Measurements from ENCODE around the gene MLC1.

The MLC1 gene

GRCh38 chr22:50074551-50075530 is 10.4 kb downstream of the MLC1 start:
- DNase-seq = no peak

DNA sequence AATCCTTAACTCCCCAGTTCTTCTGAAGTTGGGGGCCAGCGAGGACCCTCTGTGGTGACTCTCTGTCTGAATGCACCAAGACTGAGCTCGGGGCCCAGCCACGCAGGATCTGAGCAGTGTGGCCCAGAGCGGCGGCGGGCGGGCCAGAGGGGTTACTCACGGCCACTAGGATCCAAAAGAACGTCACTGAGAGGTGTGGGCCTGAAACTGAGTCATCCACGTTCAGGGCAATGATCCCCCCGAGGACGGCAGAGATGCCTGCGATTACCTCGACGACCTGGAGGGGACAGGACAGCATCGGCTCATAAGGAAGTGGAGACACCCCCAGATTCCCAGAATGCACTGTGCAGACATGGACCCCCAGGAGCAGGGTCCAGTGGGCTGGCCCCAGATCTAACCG is 11.2 kb downstream of the MLC1 start:
- DNase-seq = no peak

GRCh38 chr22:50072714-50073538 is 12.3 kb downstream of the MLC1 start:
- DNase-seq = no peak

- no peak for DNase-seq
Measured at GRCh38 chr22:50072167-50072555, 13.1 kb downstream of the MLC1 start.

DNA sequence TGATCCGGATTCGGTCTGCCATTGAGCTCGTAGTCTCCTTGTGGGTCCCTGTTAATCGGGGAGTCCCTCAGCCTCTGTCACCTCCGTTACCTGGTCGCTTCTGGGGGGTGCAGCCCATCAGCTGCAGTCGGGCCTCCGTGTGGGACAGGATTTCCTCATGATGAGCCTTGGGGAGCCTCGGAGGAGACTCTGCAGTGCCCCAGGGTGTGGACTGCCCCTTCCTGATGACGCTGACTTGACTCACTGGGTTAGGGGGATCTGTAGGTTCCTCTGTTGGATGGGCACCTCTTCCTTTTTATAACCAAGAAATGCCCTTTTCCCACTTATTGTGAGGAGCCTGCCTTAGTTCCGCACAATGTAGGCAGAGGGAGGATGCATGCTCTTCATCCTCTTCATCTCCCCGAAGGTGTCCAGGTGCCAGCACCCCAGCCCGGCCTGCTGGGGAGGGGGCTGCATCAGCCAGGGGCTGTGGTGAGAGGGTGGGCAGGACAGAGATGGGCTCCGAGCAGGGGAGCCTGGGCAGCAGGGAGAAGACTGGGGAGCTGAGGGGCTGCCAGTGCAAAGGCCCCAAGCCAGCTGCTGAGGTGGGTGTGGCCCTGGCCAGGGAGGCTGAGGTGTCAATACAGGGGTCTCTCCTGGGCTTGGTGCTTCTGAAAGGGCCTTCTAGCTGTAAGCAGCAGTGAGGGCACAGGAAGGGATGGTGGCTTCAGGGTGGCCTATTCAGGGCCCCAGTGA is 13.6 kb downstream of the MLC1 start:
- DNase-seq = no peak

DNA sequence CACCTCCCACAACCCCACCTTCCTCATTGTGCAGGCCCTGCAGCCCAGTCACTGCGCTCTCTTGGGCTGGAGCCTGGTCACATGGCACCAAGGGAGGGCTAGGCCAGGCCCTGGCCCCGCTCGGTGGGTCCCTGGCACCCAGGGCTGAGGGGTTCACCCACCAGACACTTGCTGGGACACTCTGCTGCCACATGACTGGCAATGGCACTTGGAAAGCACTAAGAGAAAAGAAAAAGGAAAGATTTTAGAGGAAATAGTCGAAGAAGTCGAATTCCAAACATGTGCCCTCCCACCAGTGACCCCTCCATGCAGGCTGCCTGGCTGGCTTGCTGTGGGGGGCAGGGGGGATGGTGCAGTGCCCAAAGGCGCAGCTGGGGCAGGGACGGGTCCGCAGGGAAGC is 14.9 kb downstream of the MLC1 start:
- DNase-seq = no peak

GRCh38 chr22:50068096-50068495 is 17.1 kb downstream of the MLC1 start:
- DNase-seq = no peak

GRCh38 chr22:50067244-50067643 is 18.0 kb downstream of the MLC1 start:
- DNase-seq = no peak

- DNase-seq = no peak
Measured at GRCh38 chr22:50064453-50064852, 20.8 kb downstream of the MLC1 start.

DNA sequence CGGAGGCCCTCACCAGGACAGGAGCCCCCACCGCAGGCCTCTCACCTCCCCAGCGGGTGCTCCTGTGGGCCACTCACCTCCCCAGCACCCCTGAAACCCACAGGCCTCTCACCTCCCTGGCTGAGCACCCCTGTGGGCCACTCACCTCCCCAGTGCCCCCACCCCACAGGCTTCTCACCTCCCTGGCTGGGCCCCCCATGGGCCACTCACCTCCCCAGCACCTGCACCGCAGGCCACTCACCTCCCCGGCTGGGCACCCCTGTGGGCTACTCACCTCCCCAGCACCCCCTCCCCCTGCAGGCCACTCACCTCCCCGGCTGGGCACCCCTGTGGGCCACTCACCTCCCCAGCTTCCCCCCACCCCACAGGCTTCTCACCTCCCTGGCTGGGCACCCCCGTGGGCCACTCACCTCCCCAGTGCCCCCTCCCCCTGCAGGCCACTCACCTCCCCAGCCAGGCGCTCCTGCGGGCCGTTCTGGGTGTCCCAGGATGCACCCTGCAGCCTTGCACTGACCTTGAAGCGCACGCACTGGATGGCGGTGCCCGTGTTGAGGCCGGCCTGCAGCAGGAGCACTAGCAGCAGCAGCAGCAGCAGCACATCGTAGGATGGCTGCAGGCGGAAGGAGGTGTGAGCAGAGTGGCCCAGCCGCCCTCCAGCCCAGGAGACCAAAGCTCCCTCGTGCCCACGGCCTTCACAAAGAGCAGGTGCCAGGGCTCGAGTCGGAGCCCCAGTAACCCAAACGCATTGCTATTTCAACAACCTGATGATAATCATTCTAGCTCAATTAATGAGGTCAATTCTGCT is 21.4 kb downstream of the MLC1 start:
- no peak for DNase-seq

DNA sequence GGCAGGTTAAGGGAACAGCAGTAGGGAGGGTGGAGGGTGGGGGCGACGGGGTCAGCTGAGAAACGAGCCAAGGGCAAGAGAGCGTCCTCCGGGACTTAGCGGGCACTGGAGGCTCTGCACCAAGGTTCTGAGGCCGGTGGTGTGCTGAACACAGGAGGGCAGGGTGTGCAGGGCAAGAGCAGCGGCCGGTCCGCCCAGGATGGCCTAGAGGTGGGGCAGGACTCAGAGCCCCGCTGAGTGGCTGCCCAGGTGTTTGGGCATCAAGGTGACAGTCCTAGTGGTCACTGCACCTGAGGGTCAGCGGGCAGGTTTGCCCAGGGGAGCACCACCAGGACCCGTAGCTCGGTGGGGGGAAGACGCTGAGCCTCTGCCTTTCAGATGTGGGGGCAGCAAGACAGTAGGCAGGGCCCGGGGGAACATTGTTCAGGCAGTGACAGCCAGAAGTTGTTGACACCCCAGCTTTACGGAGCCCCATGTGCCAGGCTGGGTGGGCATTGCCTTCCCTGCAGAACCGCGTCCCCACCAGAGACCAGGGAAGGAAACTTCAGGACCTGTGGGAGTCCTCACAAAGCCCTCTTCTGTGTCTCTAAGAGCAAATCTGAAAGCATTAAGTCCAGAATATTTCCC is 22.6 kb downstream of the MLC1 start:
- no peak for DNase-seq

- no peak for DNase-seq
Measured at GRCh38 chr22:50061824-50062355, 23.3 kb downstream of the MLC1 start.

DNA sequence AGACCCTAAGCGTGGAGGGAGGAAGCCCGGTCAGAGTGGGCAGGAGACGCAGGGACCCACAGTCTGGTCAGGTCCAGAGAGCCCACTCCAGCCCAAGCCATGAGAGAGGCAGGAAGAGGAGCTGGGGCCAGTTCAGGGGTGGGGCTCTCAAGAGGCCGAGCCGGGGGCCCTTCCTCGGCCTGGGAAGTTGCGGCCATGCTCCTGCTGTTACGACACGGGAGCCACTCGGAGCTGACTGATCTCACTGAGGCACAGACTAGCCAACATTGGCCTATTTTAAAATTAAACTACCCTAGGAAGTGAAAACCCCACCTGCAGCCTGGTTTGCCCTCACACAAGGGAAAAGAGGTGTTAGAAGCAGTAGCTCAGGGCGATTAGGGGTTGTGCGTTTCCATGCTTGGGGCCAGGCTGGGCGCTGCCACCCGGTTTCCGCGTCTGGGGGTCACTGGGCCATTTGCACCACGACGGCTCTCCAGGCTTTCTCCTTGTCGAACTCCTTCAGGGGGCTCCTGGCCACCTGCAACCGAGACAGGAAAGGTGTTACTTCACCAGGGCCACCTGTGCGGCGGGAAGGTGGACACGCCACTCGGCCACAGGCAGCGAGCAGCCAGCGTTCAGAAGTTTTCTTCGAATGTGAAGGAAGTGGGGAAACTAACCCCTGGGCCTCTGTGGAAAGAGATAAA is 23.9 kb downstream of the MLC1 start:
- DNase-seq = no peak

DNA sequence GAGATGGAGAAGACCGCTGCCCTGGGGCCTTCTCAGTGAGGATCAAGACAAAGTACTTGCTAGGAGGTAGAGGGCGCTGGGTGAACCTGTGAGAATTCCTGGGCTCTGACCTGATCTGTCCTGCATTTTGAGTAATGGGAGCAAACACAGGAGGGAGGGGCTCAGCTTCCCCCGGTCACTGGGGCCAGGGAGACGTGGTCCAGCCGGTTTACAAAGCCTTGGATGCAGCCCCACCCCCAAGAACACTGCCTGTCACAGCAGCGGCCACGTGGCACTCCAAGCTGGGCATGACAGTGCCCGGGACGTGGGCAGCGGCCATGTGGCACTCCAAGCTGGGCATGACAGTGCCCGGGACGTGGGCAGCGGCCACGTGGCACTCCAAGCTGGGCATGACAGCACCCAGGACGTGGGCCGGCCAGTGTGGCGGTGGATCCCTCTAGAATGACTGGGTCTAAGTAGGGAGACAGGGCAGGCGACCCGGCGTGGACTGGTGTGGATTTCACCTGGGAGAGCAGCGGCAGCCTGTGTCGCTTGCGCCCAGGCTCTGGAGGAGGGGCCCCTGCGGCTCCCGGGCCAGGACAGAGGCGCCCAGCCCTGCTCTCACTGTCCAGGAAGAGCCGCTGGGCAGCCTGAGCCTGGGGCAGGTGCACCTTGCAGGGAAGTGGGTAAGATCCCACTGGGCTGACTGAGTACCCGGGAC is 24.6 kb downstream of the MLC1 start:
- DNase-seq = no peak

DNA sequence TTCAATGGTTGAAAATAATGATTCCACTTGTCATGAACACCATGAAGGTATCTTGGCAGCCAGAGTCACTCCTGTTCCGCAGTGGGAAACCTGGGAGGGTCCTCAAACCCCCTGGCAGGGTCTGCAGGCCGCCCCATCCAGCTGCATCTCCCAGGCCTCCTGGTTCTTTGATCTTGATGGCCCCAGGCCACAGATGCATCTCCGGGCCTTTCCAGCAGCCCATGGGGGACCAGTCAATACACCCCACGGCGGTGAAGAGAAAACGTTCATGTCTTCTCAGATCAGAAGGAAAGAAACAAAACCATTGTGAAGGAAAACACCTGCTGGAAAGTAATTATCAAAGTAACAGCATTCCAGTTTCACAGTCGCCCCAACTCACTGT is 25.4 kb downstream of the MLC1 start:
- no peak for DNase-seq

DNA sequence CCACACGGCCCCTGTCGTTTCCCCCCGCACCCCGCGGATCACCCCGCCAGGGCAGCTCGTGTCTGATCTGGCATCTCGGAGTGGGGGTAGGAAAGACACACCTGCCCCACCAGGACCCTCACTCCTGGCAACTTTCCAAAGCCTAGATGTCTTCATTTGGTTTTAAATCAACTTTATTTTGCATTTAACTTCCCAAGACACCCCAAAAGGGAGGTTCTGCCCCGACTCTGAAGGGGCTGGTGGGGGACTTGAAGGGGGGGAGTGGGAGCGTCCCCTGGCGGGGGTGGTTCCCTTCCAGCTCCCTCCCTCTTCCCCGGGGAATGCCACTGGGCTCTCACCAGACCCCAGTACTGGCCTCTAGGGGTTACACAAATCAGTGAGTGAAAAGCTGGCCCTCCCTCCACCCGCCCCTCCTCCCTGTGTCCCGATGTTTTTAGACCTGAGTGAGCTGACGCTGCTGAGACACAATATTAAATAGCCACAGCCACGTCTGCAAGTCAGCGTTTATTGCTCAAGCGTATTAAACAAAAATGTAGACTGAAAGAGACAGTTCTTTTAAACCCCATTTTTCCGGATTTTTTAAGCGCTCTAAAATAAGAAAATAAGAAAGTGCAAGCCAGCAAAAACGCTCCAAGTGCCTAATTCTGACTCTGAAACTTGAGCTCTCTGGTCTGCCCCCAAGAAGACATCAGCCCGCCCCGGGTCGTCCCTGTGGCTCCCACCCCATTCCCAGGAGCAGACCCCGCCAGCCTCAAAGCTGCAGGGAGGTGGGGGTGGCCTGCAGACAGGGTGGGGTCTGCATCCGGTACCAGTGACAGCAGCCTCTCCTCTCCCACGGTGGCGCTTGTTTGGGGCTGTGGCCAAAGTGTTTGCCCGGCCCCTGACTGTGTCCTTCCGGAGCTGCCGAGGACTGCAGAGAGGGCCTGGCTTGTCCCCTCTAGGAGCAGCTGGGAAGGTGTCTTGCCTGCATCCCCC is 26.0 kb downstream of the MLC1 start:
- no peak for DNase-seq

- DNase-seq = no peak
Measured at GRCh38 chr22:50058061-50058905, 26.9 kb downstream of the MLC1 start, which contains the start of gene TTLL8. TTLL8 (minus strand) TSS chr22:50058298.

Measured in activated CD4-positive, CD25-positive, alpha-beta regulatory T cell treated with anti-CD3 and anti-CD28 coated beads, Interleukin-2, amount 50 U/mL, for 72 hours (primary cell).